GM19467 (cell line): ENCODE measurements around the gene ARHGAP31.
A peak's percentile ranks its signal among the peaks of the same experiment; 100 is the strongest.
"Not testable (repeated sequence)": the region's sequence is repeated elsewhere in the genome, so short reads cannot be mapped to it uniquely, and the experiment has no call there.

ENCODE experiments used
- ATAC-seq: cut with Tn5 transposase; IDR thresholded peaks from one replicate; pipeline ENCODE4 v1.9.1; 2021; ENCODE audit warnings: mild to moderate bottlenecking, moderate library complexity; ENCODE audit not compliant: unreplicated experiment

The ARHGAP31 gene

GRCh38 chr3:119347036-119347435, 52.9 kb downstream of the ARHGAP31 start:
- ATAC-seq: no peak

- no peak for ATAC-seq
Measured at GRCh38 chr3:119349354-119350041, 55.3 kb downstream of the ARHGAP31 start.

GRCh38 chr3:119350114-119350513, 55.9 kb downstream of the ARHGAP31 start:
- ATAC-seq: no peak

DNA sequence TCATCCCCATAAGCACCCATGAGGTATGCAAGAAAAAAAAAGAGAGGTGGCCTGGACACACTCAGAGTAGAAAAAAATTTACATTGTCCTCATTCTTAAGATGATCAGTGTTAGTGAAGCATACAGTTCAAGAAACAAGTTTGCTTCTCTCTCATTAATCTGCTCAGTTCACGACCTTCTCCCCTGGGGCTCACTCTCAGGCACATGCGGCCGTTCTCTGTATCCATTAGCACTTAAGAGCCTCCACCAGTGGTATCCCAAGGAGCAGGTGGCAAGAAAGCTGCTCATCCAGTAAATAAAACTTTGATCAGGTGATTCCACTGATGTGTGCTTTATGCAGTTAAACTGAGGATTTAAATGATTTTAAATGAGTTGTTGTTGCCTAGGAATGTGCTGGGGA, 57.4 kb downstream of the ARHGAP31 start:
- ATAC-seq: no peak

DNA sequence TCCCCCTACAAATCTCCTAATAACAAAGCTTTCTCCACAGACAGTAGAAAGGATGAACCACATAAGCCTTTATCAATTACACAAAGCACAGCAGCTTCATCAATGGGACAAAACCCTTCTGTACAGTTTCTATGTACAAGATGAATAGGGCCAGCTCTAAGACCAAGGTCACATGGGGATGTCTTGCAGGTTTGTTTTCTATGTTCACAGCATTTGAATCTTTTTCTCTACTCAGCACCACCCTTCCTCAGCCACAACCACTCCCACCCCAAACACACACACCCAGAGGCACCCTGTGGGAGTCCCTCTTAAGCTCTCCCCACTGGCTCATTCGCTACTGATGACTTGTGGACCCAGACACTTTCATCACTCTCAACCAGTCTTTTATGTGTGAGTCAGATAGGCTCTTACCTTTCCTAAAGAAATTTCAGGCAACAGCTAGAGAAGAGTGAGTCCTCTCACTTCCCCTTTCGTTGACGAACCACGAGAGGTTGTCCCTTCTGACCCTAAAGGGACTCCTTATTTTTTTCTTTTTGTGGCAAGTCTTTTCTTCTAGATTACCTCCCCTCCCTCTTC, 57.9 kb downstream of the ARHGAP31 start:
- ATAC-seq: peak; percentile 88

- ATAC-seq: no peak
Measured at GRCh38 chr3:119352863-119353527, 58.8 kb downstream of the ARHGAP31 start.

DNA sequence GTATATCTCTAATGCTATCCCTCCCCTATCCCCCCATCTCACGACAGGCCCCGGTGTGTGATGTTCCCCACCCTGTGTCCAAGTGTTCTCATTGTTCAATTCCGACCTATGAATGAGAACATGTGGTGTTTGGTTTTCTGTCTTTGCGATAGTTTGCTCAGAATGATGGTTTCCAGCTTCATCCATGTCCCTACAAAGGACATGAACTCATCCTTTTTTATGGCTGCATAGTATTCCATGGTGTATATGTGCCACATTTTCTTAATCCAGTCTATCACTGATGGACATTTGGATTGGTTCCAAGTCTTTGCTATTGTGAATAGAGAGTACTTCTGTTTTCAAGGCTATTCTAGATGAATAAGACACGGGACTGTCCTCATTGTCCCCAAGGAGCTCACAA, 61.4 kb downstream of the ARHGAP31 start:
- not testable (repeated sequence) for ATAC-seq

DNA sequence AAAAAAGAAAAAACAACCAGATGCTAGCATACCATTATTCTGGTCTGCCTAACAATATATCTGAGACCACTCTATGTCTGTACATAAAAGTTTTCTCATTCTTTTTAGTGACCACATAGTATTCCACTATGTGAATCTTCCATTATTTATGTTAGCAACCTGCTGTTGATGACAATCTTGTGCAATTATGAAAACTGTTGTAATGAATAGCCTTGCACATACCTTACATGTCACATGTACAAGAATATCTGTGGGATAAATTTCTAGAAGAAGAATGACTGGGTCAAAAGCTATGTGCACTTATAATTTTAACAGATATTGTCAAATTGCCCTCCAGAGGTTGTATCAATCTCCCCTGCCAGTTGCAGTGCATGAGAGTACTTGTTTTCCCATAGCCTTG, 62.5 kb downstream of the ARHGAP31 start:
- ATAC-seq: no peak

- no peak for ATAC-seq
Measured at GRCh38 chr3:119357190-119357589, 63.0 kb downstream of the ARHGAP31 start.

GRCh38 chr3:119359476-119360326, 65.5 kb downstream of the ARHGAP31 start:
- no peak for ATAC-seq

DNA sequence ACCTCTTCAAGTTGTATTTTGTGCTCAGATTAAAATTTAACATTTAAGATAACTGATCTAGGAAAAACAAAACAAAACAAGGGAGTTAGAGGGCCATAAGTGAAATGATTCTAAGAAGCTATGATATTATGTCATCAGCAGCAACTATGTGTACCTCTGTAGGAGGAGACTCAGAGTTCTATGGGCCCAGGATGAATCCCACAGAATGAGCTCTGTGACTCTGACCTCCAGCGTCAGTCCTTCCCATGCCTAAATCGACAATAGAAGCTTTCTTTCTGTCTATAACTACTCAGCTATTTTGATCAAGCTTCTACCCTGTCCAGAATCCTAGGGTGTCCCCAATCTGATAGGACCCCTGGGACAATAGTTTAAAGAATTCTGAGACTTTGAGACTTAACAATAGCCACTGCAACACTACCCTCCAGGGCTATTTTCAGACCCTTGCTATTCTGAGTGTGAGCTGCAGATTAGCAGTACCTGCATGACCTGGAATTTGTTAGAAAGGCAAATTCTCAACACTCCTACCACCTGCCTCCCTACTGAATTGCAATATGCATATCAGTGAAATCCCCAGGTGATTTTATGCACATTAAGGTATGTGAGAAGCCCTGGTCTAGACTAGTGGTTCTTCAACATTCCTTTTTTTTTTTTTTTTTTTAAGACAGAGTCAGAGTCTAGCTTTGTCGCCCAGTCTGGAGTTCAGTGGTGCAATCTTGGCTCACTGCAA, 66.7 kb downstream of the ARHGAP31 start:
- ATAC-seq: no peak

- ATAC-seq: no peak
Measured at GRCh38 chr3:119362010-119362409, 67.8 kb downstream of the ARHGAP31 start.

- ATAC-seq: no peak
Measured at GRCh38 chr3:119362940-119363725, 69.0 kb downstream of the ARHGAP31 start.

GRCh38 chr3:119364401-119364800, 70.2 kb downstream of the ARHGAP31 start:
- no peak for ATAC-seq

- ATAC-seq: no peak
Measured at GRCh38 chr3:119365418-119365817, 71.2 kb downstream of the ARHGAP31 start.

- ATAC-seq: no peak
Measured at GRCh38 chr3:119367000-119367399, 72.8 kb downstream of the ARHGAP31 start.

DNA sequence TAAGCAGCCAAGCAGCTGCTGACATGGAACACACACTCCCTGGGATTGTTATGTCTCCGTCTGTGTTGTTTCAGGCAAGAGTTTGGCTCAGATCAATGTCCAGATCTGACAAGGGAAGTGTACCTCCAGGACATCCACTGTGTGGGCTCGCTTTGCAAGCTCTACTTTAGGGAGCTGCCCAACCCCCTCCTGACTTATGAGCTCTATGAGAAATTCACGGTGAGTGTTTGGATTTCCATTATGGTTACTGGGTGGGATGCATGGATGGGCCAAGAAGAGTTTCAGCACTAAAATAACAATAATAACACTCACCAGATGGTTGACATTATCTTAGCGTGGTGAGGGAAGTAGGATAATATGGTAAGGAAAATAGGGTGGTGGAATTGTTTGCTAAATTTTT, 74.1 kb downstream of the ARHGAP31 start:
- ATAC-seq: no peak

DNA sequence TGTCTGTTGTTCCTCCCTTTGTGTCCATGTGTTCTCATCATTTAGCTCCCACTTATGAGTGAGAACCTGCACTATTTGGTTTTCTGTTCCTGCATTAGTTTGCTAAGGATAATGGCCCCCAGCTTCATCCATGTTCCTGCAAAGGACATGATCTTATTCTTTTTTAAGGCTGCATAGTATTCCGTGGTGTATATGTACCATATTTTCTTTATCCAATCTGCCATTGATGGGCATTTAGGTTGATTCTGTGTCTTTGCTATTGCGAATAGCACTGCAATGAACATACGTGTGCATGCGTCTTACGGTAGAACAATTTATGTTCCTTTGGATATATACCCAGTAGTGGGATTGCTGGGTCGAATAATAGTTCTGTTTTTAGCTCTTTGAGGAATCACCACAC, 77.6 kb downstream of the ARHGAP31 start:
- ATAC-seq: not testable (repeated sequence)

DNA sequence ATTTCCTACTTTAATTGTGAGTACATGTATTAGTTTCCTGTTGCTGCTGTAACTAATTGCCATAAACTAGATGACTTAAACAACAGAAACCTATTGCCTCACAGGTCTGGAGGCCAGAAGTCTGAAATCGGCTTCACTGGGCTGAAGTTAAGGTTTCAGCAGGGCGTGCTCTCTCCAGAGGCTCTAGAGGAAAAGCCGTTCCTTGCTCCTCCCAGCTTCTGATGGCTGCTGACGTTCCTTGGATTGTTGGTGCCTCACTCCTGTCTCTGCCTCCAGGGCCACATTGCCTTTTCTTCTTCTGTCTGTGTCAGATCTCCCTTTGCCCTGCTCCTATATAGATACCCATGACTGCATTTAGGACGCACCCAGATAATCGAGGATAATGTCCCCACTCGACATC, 80.9 kb downstream of the ARHGAP31 start:
- no peak for ATAC-seq

DNA sequence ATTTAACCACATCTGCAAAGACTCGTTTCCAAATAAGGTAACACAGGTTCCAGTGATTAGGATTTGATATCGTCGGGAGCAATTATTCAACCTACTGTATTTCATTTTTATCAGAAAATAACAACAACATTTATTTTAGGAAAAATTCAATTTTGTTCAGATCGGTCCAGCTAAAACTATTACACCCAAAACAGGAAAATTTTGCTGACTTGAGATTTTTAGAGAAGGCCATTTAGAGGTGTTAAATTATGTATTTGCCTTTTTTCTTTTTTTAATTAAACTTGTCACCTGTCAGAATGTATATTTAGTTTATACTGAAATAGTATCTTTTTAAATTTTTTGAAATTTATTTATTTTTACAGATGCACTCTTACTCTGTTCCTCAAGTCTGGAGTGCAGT, 81.3 kb downstream of the ARHGAP31 start:
- no peak for ATAC-seq
